ENCODE measurements around the gene FAM171A2.

GRCh38 chr17:44362949-44363612 lies 572 bp downstream of the FAM171A2 start:
- TF ChIP-seq CTCF (IDR thresholded peaks at IDR 0.05): no peak
- TF ChIP-seq POLR2A (IDR thresholded peaks at IDR 0.05): no peak
